Measurements from ENCODE around the gene COL5A1.

Gene COL5A1

DNA sequence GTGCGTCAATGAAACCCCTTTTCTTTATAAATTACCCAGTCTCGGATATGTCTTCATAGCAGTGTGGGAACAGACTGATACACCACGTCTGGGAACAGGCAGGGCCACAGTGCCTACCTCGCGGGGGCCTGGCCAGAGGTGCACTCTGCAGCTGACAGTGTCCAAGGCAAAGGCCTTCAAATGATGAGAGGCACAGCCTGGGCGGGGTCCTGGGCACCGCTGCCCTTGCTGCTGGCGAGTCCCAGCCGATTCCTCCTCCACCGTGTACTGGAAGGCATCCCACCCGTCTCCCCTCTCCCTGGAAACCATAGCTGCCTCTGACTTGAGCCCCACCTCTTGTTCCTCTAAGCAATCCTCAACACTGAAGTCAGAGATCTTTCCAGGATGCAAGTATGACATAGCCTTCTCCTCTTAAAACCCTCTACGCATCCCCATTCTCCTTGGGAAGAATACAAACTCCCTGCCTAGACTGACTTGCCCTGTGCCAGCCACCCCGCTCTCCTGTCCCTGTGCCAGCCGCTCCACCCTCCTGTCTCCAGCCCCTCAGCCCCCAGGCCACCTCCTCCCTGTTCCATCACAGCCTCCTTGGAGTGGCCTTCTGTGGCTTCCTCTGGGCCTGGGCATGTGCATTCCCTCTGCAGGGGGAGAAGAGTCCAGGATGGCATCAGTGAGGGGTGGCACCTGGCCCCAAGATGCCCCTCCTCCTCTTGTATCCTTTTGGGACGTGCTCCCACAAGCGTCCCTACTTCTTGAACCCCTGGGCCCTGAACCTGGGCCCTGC is 8.1 kb upstream of the COL5A1 start:
- H3K27me3 ChIP-seq (ENCODE audit: low read depth, low read length), result no peaks in the 10 kb centered on the region
- H3K36me3 ChIP-seq (replicated peaks; ENCODE audit: low read depth, low read length), result no peaks in the 10 kb centered on the region
- no peak for TF ChIP-seq EZH2phosphoT487 (IDR thresholded peaks at IDR 0.05; ENCODE audit: low read depth)
- no peak for TF ChIP-seq CTCF (IDR thresholded peaks at IDR 0.05; ENCODE audit: low read depth, low read length)
- H3K4me2 ChIP-seq (ENCODE audit: low read length), result no peak overlapping the region
- no peaks in the 10 kb centered on the region for H4K20me1 ChIP-seq (ENCODE audit: insufficient read depth, low read length)
- H3K27ac ChIP-seq (ENCODE audit: low read length), result no peak overlapping the region
- no peaks in the 10 kb centered on the region for H3K9me3 ChIP-seq (ENCODE audit: insufficient read depth, low read length)
- H2AFZ ChIP-seq (ENCODE audit: low read depth, low read length), result no peak overlapping the region
- H3K4me1 ChIP-seq (ENCODE audit: low read length), result no peaks in the 10 kb centered on the region
- no peaks in the 10 kb centered on the region for H3K79me2 ChIP-seq (ENCODE audit: low read length)
- no peak overlapping the region for H3K4me3 ChIP-seq (ENCODE audit: low read length)
- H3K9ac ChIP-seq (ENCODE audit: low read length), result no peak overlapping the region

GRCh38 chr9:134634176-134634575 is 7.4 kb upstream of the COL5A1 start:
- Histone ChIP-seq H2AFZ (ENCODE audit: low read depth, low read length) (no peak overlapping the region), H3K4me3 (ENCODE audit: low read length) (no peak overlapping the region), H3K27ac (ENCODE audit: low read length) (no peak overlapping the region), H4K20me1 (ENCODE audit: insufficient read depth, low read length) (no peaks in the 10 kb centered on the region), H3K9me3 (ENCODE audit: insufficient read depth, low read length) (no peaks in the 10 kb centered on the region), H3K9ac (ENCODE audit: low read length) (no peak overlapping the region), H3K79me2 (ENCODE audit: low read length) (no peaks in the 10 kb centered on the region), H3K4me2 (ENCODE audit: low read length) (no peak overlapping the region), H3K27me3 (ENCODE audit: low read depth, low read length) (no peaks in the 10 kb centered on the region), H3K4me1 (ENCODE audit: low read length) (no peaks in the 10 kb centered on the region), H3K36me3 (replicated peaks; ENCODE audit: low read depth, low read length) (no peaks in the 10 kb centered on the region)
- TF ChIP-seq EZH2phosphoT487 (IDR thresholded peaks at IDR 0.05; ENCODE audit: low read depth) (no peak), CTCF (IDR thresholded peaks at IDR 0.05; ENCODE audit: low read depth, low read length) (no peak)

GRCh38 chr9:134634667-134635230 is 6.9 kb upstream of the COL5A1 start:
- H3K79me2 ChIP-seq (ENCODE audit: low read length), result no peaks in the 10 kb centered on the region
- no peak overlapping the region for H3K27ac ChIP-seq (ENCODE audit: low read length)
- no peak overlapping the region for H2AFZ ChIP-seq (ENCODE audit: low read depth, low read length)
- H4K20me1 ChIP-seq (ENCODE audit: insufficient read depth, low read length), result no peaks in the 10 kb centered on the region
- no peaks in the 10 kb centered on the region for H3K36me3 ChIP-seq (replicated peaks; ENCODE audit: low read depth, low read length)
- no peak overlapping the region for H3K4me2 ChIP-seq (ENCODE audit: low read length)
- no peaks in the 10 kb centered on the region for H3K27me3 ChIP-seq (ENCODE audit: low read depth, low read length)
- TF ChIP-seq CTCF (IDR thresholded peaks at IDR 0.05; ENCODE audit: low read depth, low read length) (no peak), EZH2phosphoT487 (IDR thresholded peaks at IDR 0.05; ENCODE audit: low read depth) (no peak)
- no peaks in the 10 kb centered on the region for H3K9me3 ChIP-seq (ENCODE audit: insufficient read depth, low read length)
- H3K4me1 ChIP-seq (ENCODE audit: low read length), result no peaks in the 10 kb centered on the region
- no peak overlapping the region for H3K9ac ChIP-seq (ENCODE audit: low read length)
- H3K4me3 ChIP-seq (ENCODE audit: low read length), result no peak overlapping the region

DNA sequence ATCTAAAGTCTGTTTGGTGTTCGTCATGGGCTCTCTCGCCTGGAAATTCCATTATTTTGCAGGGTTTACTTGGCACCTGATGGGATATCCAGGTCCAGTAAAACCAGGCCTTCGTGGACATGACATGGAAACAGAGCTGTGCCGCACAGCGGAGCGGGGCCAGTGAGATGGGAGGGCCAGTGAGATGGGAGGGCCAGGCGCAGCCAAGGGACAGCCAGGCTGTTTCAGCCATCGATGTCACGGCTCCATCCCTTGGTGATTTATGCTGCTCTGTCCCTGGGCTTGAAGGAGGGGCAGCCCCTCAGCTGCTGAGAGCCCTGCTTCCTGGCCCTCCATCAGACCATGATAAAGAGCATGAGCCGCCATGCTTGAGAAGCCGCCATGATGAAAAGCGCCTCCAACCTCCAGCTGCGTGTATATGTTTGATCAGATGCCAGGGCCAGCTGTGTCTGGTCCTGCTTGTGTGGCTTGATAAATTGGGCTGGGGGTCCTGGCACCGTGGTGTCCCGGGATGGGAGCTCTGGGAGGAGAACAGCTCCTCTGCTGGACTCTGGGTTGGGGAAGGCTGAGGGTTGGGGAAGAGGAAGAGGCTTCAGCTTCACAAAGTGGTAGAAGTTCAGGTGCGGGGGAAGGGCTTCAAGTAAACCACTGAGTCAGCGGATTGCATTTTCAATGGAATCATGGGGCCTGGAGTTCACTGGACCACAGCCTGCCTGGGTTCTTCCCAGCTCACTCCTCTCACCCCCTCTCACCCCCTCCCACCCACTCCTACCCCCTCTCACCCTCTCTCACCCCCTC is 6.1 kb upstream of the COL5A1 start:
- Histone ChIP-seq H3K4me3 (ENCODE audit: low read length) (no peak overlapping the region), H3K4me2 (ENCODE audit: low read length) (no peak overlapping the region), H3K9me3 (ENCODE audit: insufficient read depth, low read length) (no peaks in the 10 kb centered on the region), H2AFZ (ENCODE audit: low read depth, low read length) (no peak overlapping the region), H3K27ac (ENCODE audit: low read length) (no peak overlapping the region), H3K4me1 (ENCODE audit: low read length) (no peaks in the 10 kb centered on the region), H4K20me1 (ENCODE audit: insufficient read depth, low read length) (no peaks in the 10 kb centered on the region), H3K79me2 (ENCODE audit: low read length) (no peaks in the 10 kb centered on the region), H3K36me3 (replicated peaks; ENCODE audit: low read depth, low read length) (no peaks in the 10 kb centered on the region), H3K27me3 (ENCODE audit: low read depth, low read length) (no peaks in the 10 kb centered on the region), H3K9ac (ENCODE audit: low read length) (no peak overlapping the region)
- TF ChIP-seq EZH2phosphoT487 (IDR thresholded peaks at IDR 0.05; ENCODE audit: low read depth) (no peak), CTCF (IDR thresholded peaks at IDR 0.05; ENCODE audit: low read depth, low read length) (no peak)
